Heart right ventricle (tissue), 16 donors: ENCODE data around the gene ISCA2. TPM values are rescaled to one million over a fixed set of nuclear protein-coding genes. Genes with fewer than 3 reads are reported as not detected.
A peak's percentile ranks its signal among the peaks of the same experiment; 100 is the strongest.

Source experiments
- ATAC-seq, 8 donors: fragments of 200-7000 bp; cut with Tn5 transposase; one replicate each; pipeline ENCODE4 v1.9.1; 2020; ENCODE audit warnings: mild to moderate bottlenecking in 8 of 8, moderate library complexity in 8 of 8, moderate number of reproducible peaks in 1 of 8
- DNase-seq, 2 donors: peaks; one replicate each; pipeline ENCODE4 v3.0.0-alpha.2; 2020
- H3K27ac ChIP-seq, 10 donors: fragments of 200-600 bp; sonication (generic) in 2 of 10; one replicate each; pipeline versions ENCODE4 v1.5.0 to v1.8.0; 2020 to 2022; ENCODE audit warnings: mild to moderate bottlenecking in 3 of 10
- H3K27me3 ChIP-seq, 7 donors: fragments of 200-600 bp; one replicate each; pipeline ENCODE4 v1.8.0; 2021 to 2022; ENCODE audit warnings: mild to moderate bottlenecking in 2 of 7
- H3K36me3 ChIP-seq, 9 donors: fragments of 200-600 bp; sonication (generic) in 1 of 9; one replicate each; pipeline versions ENCODE4 v1.5.0 to v1.8.0; 2020 to 2022; ENCODE audit warnings: mild to moderate bottlenecking in 2 of 9
- H3K4me1 ChIP-seq, 9 donors: fragments of 200-600 bp; sonication (generic) in 1 of 9; one replicate each; pipeline versions ENCODE4 v1.5.0 to v1.8.0; 2020 to 2022; ENCODE audit warnings: mild to moderate bottlenecking in 4 of 9
- H3K4me3 ChIP-seq, 10 donors: fragments of 200-600 bp; sonication (generic) in 2 of 10; one replicate each; pipeline versions ENCODE4 v1.5.0 to v1.8.0; 2020 to 2022; ENCODE audit warnings: mild to moderate bottlenecking in 7 of 10, moderate library complexity in 2 of 10
- H3K9me3 ChIP-seq, 11 donors: fragments of 200-600 bp in 10 of 11; sonication (generic) in 2 of 11; one replicate each; pipeline versions ENCODE4 v1.5.0 to v1.8.0; 2013 to 2022; ENCODE audit warnings: mild to moderate bottlenecking in 2 of 11, control low read depth in 1 of 11, moderate library complexity in 1 of 11
- WGBS, 2 donors: extraction: QIAGEN DNeasy Blood & Tissue Kit; methylation state at CpG; one replicate each; pipeline ENCODE4 v1.1.7; 2013; ENCODE audit warnings: inconsistent platforms in 1 of 2; 5-methylcytosine and 5-hydroxymethylcytosine counted together
- intact Hi-C, 10 donors: fragments of 100-400 bp; cut with DNase I; formaldehyde crosslinking; loops; one replicate each; pipeline versions ENCODE4 v1.11.1 to v1.14.2; 2022
- polyA plus RNA-seq, 2 donors: library from polyadenylated mRNA; stranded (reverse); fragments of 200-250 nt; gene quantifications; one replicate each; pipeline ENCODE4 v1.2.3, GENCODE V29; 2013
- total RNA-seq, 10 donors: library from RNA; stranded (reverse); fragmentation: NEBNext Ultra II Directional in 3 of 10; extraction: Animal tissue kit (Norgen Biotek cat#: 25700) in 3 of 10; gene quantifications; one replicate each; pipeline versions ENCODE4 v1.2.1 to v1.2.4, GENCODE V29; 2021 to 2023
- TF ChIP-seq, protein P1 (sequence below), 9 donors: fragments of 200-600 bp; sonication (generic) in 2 of 9; IDR thresholded peaks; one replicate each; pipeline versions ENCODE4 v1.5.0 to v1.8.0; 2021 to 2022; ENCODE audit warnings: antibody characterized with exemption in 9 of 9, mild to moderate bottlenecking in 5 of 9, moderate library complexity in 1 of 9
- donor health status: Arrhythmogenic right ventricular cardiomyopathy.
- donor health status: ischemic (EF 13 %, LVEDD 7.1; RV severe dilation, severe dysfunction).
- donor health status: healthy with polysubstance abuse.
- donor health status: DM: no; HTN: yes; CAD: no.
- donor health status: DM: no; HTN: no; CAD: no.
- donor health status: ischemic (EF 25% LVEDD 6.9; RV normal size, moderate dysfunction).
- donor health status: ischemic (EF 25% LVEDD 5.7; RV mildly dilated, moderate dysfunction).
- donor health status: healthy.
- donor health status: DM: yes; HTN: yes; CAD: no.
- donor health status: Ischemic cardiomyopathy.
- donor health status: ischemic (EF 35%, LVEDD 5.7; RV mildly dilated, moderate dysfunction).
- donor health status: nonischemic (EF 11% LVEDD 7.7; RV severe dilation, severe dysfunction).
- donor health status: DM: yes; HTN: yes; CAD: no.
- donor health status: PGD.
- donor health status: ischemic (EF 29% LVEDD 5.4; RV normal size, mild dysfunction).
- donor health status: nonischemic (EF 23%, LVEDD 6.1; RV moderate dilation, normal function).

Gene ISCA2
- total and polyA plus RNA-seq, 12 donors = 20.6 to 44.3 (median 39.9) TPM

GRCh38 chr14:74469548-74470518, 23.7 kb upstream of the ISCA2 start:
- peaks cover 0 to 17% (median 0%) of the 10 kb centered on the region in 9 donors for H3K4me1 ChIP-seq
- peaks cover 0 to 33% (median 0%) of the 10 kb centered on the region in 9 donors for H3K36me3 ChIP-seq
- DNase-seq = no peak
- no peaks in the 10 kb centered on the region for H3K27me3 ChIP-seq
- intact Hi-C loops = no loop called here
- peak in 1 of 8 donors; percentile 69 for ATAC-seq
- H3K4me3 ChIP-seq = no peak overlapping the region
- 70 to 82% methylated on average over 7 of the region's 7 CpGs for WGBS, 2 donors
- no peaks in the 10 kb centered on the region for H3K9me3 ChIP-seq
- TF ChIP-seq, protein P1, sequence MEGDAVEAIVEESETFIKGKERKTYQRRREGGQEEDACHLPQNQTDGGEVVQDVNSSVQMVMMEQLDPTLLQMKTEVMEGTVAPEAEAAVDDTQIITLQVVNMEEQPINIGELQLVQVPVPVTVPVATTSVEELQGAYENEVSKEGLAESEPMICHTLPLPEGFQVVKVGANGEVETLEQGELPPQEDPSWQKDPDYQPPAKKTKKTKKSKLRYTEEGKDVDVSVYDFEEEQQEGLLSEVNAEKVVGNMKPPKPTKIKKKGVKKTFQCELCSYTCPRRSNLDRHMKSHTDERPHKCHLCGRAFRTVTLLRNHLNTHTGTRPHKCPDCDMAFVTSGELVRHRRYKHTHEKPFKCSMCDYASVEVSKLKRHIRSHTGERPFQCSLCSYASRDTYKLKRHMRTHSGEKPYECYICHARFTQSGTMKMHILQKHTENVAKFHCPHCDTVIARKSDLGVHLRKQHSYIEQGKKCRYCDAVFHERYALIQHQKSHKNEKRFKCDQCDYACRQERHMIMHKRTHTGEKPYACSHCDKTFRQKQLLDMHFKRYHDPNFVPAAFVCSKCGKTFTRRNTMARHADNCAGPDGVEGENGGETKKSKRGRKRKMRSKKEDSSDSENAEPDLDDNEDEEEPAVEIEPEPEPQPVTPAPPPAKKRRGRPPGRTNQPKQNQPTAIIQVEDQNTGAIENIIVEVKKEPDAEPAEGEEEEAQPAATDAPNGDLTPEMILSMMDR (IDR thresholded peaks at IDR 0.05) = no peak
- no peak overlapping the region for H3K27ac ChIP-seq

- TF ChIP-seq, protein P1 (IDR thresholded peaks at IDR 0.05) = no peak
- no peak overlapping the region for H3K27ac ChIP-seq
- H3K4me1 ChIP-seq = peaks cover 0 to 36% (median 8%) of the 10 kb centered on the region in 9 donors
- H3K27me3 ChIP-seq = no peaks in the 10 kb centered on the region
- 92 to 100% methylated on average over 2 of the region's 2 CpGs for WGBS, 2 donors
- H3K4me3 ChIP-seq = no peak overlapping the region
- ATAC-seq (no peak), DNase-seq (no peak)
- intact Hi-C loops = no loop called here
- H3K9me3 ChIP-seq = no peaks in the 10 kb centered on the region
- peaks cover 0 to 57% (median 1%) of the 10 kb centered on the region in 9 donors for H3K36me3 ChIP-seq
These were observed 21.0 kb upstream of the ISCA2 start for GRCh38 chr14:74472601-74473000.

DNA sequence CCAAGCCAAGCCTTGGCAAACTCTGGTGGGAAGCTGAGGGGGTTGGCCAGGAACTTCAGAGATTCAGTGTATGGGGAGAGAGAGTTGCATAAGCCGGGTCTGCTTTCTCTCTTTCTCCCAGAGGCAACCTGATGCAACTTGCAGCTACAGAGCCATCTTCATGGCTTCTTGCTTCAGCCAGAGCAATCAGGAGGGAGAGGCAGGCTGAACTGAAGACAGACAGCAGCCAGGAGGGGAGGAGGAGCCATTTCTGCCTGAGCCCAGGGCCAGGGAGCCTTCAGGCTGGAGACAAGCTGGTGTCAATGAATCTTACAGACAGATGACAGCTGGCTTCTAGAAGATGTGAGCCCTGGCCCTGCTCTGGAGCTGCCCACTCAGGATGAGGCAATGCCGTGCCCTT, 19.2 kb upstream of the ISCA2 start:
- intact Hi-C loops = no loop called here
- H3K36me3 ChIP-seq = peaks cover 0 to 73% (median 6%) of the 10 kb centered on the region in 9 donors
- no peak for DNase-seq
- no peak overlapping the region for H3K27ac ChIP-seq
- peaks cover 0 to 29% (median 8%) of the 10 kb centered on the region in 9 donors for H3K4me1 ChIP-seq
- H3K27me3 ChIP-seq = no peaks in the 10 kb centered on the region
- ATAC-seq = peak in 1 of 8 donors; percentile 14
- 64 to 74% methylated on average over 2 of the region's 2 CpGs for WGBS, 2 donors
- H3K9me3 ChIP-seq = no peaks in the 10 kb centered on the region
- H3K4me3 ChIP-seq = no peak overlapping the region
- TF ChIP-seq, protein P1 (IDR thresholded peaks at IDR 0.05) = no peak

DNA sequence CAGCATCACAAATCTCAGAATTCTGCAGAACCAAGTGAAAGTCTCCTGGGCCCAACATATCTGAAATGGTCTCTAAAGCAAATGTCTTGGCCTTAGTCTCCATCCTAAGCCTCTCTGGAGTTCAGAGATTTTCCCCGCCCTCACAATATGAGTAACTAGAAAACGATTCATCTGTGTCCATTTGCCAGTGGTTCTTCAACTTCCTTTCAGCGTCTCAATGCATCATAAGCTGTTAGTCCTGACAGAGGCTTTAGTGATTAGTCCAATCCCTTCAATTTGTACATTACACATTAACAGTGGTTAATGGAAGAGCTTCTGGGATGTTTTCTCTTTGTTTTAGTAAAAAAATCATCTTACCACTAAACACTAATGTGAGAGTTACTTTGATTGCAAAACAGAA, 17.9 kb upstream of the ISCA2 start:
- DNase-seq = no peak
- Histone ChIP-seq H3K36me3 (peaks cover 0 to 86% (median 17%) of the 10 kb centered on the region in 9 donors), H3K4me3 (no peak overlapping the region), H3K9me3 (no peaks in the 10 kb centered on the region), H3K4me1 (peaks cover 0 to 20% (median 7%) of the 10 kb centered on the region in 9 donors), H3K27ac (peak overlapping the region in 2 of 10 donors; percentile 35 to 42), H3K27me3 (no peaks in the 10 kb centered on the region)
- intact Hi-C loops = loop anchor here in 5 of 10 donors (1.0 to 5.0 kb wide), 2 partner anchors 113 kb away; no protein-coding TSS in a partner anchor
- TF ChIP-seq, protein P1 (IDR thresholded peaks at IDR 0.05) = no peak
- ATAC-seq = peak in 2 of 8 donors; percentile 42 to 65
- WGBS, 2 donors = 58% methylated on average over 3 of the region's 3 CpGs
